Measurements from ENCODE around the gene PAMR1.

- TF ChIP-seq POLR2A (IDR thresholded peaks at IDR 0.05; ENCODE audit: low read length) = no peak
- TF ChIP-seq GATA1 (IDR thresholded peaks at IDR 0.05; ENCODE audit: low read depth, low read length) = no peak
Observed at GRCh38 chr11:35459489-35459888, 65.9 kb downstream of the PAMR1 start.

Data from erythroblast (primary cell).